HepG2 (cell line): ENCODE results near the gene DNAJB2. TPM values are rescaled to one million over a fixed set of nuclear protein-coding genes. Genes with fewer than 3 reads are reported as not detected.

Experiments used
- DR1 ChIP-seq: sonication (generic); formaldehyde crosslinking; IDR thresholded peaks from 2 replicates; pipeline ENCODE4 v1.8.0; 2021; ENCODE audit warnings: mild to moderate bottlenecking, missing genetic modification reagents, inconsistent platforms
- GFI1 ChIP-seq: sonication (generic); formaldehyde crosslinking; IDR thresholded peaks from 2 replicates; pipeline ENCODE4 v1.5.0; 2020; ENCODE audit warnings: missing genetic modification reagents, mild to moderate bottlenecking, borderline replicate concordance
- GPN1 ChIP-seq: sonication (generic); formaldehyde crosslinking; IDR thresholded peaks from 2 replicates; pipeline ENCODE4 v1.5.1; 2020; ENCODE audit warnings: missing genetic modification reagents, borderline replicate concordance
- HNF1B ChIP-seq: sonication (generic); formaldehyde crosslinking; IDR thresholded peaks from 2 replicates; pipeline ENCODE4 v1.5.1; 2020; ENCODE audit warnings: mild to moderate bottlenecking, moderate library complexity, missing genetic modification reagents
- MBNL3 ChIP-seq: fragments of 250-450 bp; sonication (Bioruptor Pico); conservative IDR thresholded peaks from 2 replicates; pipeline ENCODE4 v1.8.0; 2022; ENCODE audit warnings: mild to moderate bottlenecking, inconsistent platforms
- MED13 ChIP-seq: sonication (generic); formaldehyde crosslinking; IDR thresholded peaks from 2 replicates; pipeline ENCODE4 v1.5.0; 2020; ENCODE audit warnings: missing genetic modification reagents
- MXD4 ChIP-seq: IDR thresholded peaks from 2 replicates; pipeline ENCODE4 v1.6.1; 2016; ENCODE audit warnings: mild to moderate bottlenecking, missing biosample characterization, missing genetic modification reagents
- MXI1 ChIP-seq: IDR thresholded peaks from 3 replicates; pipeline ENCODE4 v1.6.1; 2012; ENCODE audit warnings: low read depth, low read length, inconsistent platforms, borderline replicate concordance
- MZF1 ChIP-seq: sonication (generic); formaldehyde crosslinking; IDR thresholded peaks from 2 replicates; pipeline ENCODE4 v1.8.1; 2023; ENCODE audit warnings: mild to moderate bottlenecking, missing genetic modification reagents, borderline replicate concordance
- SNAPC2 ChIP-seq: sonication (generic); formaldehyde crosslinking; IDR thresholded peaks from 2 replicates; pipeline ENCODE4 v1.8.1; 2022; ENCODE audit warnings: mild to moderate bottlenecking, missing genetic modification reagents
- SP5 ChIP-seq: IDR thresholded peaks from 2 replicates; pipeline ENCODE4 v1.6.1; 2016; ENCODE audit warnings: low read depth, borderline replicate concordance
- TAF1 ChIP-seq: sonication (generic); formaldehyde crosslinking; IDR thresholded peaks from 2 replicates; pipeline ENCODE4 v1.4.0; 2020; ENCODE audit warnings: missing genetic modification reagents
- ZBTB3 ChIP-seq: sonication (generic); formaldehyde crosslinking; IDR thresholded peaks from 2 replicates; pipeline ENCODE4 v1.4.0; 2020; ENCODE audit warnings: low read depth, mild to moderate bottlenecking, moderate library complexity, missing genetic modification reagents, borderline replicate concordance
- ZIK1 ChIP-seq: sonication (generic); formaldehyde crosslinking; IDR thresholded peaks from 2 replicates; pipeline ENCODE4 v1.5.0; 2020; ENCODE audit warnings: mild to moderate bottlenecking, low read depth, missing genetic modification reagents, borderline replicate concordance
- ZNF101 ChIP-seq: sonication (generic); formaldehyde crosslinking; IDR thresholded peaks from 2 replicates; pipeline ENCODE4 v1.4.0; 2020; ENCODE audit warnings: mild to moderate bottlenecking, low read depth, missing genetic modification reagents, borderline replicate concordance
- ZNF251 ChIP-seq: sonication (generic); formaldehyde crosslinking; IDR thresholded peaks from 2 replicates; pipeline ENCODE4 v1.9.0; 2021; ENCODE audit warnings: mild to moderate bottlenecking, missing genetic modification reagents
- ZNF253 ChIP-seq: sonication (generic); formaldehyde crosslinking; IDR thresholded peaks from 2 replicates; pipeline ENCODE4 v1.8.0; 2022; ENCODE audit warnings: mild to moderate bottlenecking, missing genetic modification reagents, borderline replicate concordance
- ZNF564 ChIP-seq: sonication (generic); formaldehyde crosslinking; IDR thresholded peaks from 2 replicates; pipeline ENCODE4 v1.8.1; 2023; ENCODE audit warnings: mild to moderate bottlenecking, missing genetic modification reagents
- ZNF766 ChIP-seq: sonication (generic); formaldehyde crosslinking; IDR thresholded peaks from 2 replicates; pipeline ENCODE4 v1.5.0; 2020; ENCODE audit warnings: missing genetic modification reagents, borderline replicate concordance
- ZSCAN9 ChIP-seq: IDR thresholded peaks from 2 replicates; pipeline ENCODE4 v1.6.1; 2016; ENCODE audit warnings: borderline replicate concordance
- polyA plus RNA-seq, 8 experiments: library from polyadenylated mRNA; depleted of rRNA in 3 of 8; stranded (reverse) in 7 of 8; unstranded in 1 of 8; fragments of >200 nt; fragmentation: Illumina TruSeq in 4 of 8; extraction: Trizol in 4 of 8; gene quantifications; 2 replicates each; pipeline versions ENCODE4 v1.2.1 to v1.2.3, GENCODE V29; 2011 to 2016; ENCODE audit warnings: low read depth in 4 of 8, missing spikeins in 1 of 8, mixed read lengths in 1 of 8; ENCODE audit not compliant: insufficient read depth in 1 of 8
- total RNA-seq, 5 experiments: library from RNA; depleted of rRNA; stranded (reverse); fragments of >200 nt; fragmentation: Illumina TruSeq; extraction: Trizol; gene quantifications; 2 replicates each; pipeline ENCODE4 v1.2.3, GENCODE V29; 2016; ENCODE audit warnings: low read depth in 1 of 5
- TF ChIP-seq, protein P1 (sequence below): sonication (generic); formaldehyde crosslinking; IDR thresholded peaks from 2 replicates; pipeline ENCODE4 v1.4.0; 2020; ENCODE audit warnings: missing genetic modification reagents, borderline replicate concordance

Gene DNAJB2
- total and polyA plus RNA-seq, 2 of the 13 experiments (the other 11 are each of a cell fraction or from before 2014, with no cell fraction given): 21.3 to 31.1 TPM

DNA sequence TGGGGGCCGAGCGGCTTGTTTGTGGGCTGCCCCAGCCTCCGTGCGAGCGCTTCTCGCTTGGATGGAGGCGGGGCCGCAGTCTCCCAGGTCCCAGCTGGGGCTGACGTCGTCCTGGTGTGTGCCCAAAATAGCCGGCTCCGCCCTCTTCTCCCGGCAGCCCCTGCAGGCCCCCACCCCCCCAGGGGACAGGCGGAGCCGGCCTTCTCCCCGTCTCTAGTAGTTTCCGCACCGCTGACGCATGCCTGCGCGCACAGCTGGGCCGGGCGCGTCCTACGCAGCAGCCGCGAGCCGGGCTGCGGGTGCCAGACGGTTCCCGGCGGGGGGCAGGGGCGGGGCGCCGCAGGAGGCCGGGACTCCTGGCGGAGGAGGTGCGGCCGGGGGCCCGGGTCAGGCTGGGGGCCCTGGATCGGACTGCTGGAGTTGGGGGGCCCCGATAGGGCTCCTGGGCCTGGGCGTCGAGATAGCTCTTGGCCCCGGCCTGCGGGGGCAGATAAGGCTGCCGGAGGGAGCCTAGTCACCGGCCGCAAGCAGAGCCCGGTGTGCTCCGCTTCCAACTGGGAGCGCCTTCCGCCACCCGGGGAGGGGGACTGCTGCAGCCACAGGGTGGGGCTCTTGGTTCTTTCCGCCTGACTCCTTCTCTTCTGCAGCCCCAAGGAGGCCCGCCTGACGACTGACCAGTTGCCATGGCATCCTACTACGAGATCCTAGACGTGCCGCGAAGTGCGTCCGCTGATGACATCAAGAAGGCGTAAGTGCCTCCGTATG lies at the start of gene DNAJB2 (continued):
- peak; percentile 79 for TF ChIP-seq TAF1 (CRISPR knock-in tag)
- no peak for TF ChIP-seq MBNL3 (CRISPR knock-in tag)
- TF ChIP-seq, protein P1, sequence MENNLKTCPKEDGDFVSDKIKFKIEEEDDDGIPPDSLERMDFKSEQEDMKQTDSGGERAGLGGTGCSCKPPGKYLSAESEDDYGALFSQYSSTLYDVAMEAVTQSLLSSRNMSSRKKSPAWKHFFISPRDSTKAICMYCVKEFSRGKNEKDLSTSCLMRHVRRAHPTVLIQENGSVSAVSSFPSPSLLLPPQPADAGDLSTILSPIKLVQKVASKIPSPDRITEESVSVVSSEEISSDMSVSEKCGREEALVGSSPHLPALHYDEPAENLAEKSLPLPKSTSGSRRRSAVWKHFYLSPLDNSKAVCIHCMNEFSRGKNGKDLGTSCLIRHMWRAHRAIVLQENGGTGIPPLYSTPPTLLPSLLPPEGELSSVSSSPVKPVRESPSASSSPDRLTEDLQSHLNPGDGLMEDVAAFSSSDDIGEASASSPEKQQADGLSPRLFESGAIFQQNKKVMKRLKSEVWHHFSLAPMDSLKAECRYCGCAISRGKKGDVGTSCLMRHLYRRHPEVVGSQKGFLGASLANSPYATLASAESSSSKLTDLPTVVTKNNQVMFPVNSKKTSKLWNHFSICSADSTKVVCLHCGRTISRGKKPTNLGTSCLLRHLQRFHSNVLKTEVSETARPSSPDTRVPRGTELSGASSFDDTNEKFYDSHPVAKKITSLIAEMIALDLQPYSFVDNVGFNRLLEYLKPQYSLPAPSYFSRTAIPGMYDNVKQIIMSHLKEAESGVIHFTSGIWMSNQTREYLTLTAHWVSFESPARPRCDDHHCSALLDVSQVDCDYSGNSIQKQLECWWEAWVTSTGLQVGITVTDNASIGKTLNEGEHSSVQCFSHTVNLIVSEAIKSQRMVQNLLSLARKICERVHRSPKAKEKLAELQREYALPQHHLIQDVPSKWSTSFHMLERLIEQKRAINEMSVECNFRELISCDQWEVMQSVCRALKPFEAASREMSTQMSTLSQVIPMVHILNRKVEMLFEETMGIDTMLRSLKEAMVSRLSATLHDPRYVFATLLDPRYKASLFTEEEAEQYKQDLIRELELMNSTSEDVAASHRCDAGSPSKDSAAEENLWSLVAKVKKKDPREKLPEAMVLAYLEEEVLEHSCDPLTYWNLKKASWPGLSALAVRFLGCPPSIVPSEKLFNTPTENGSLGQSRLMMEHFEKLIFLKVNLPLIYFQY (CRISPR knock-in tag): peak; percentile 93; the same call in 1 of the 2 replicates
- TF ChIP-seq ZIK1 (CRISPR knock-in tag): peak; percentile 91; the same call in 1 of the 2 replicates
- peak; percentile 69 for TF ChIP-seq HNF1B
- no peak for TF ChIP-seq ZBTB3 (CRISPR knock-in tag)
- TF ChIP-seq ZNF253 (CRISPR knock-in tag): peak; percentile 72; the same call in 1 of the 2 replicates
- TF ChIP-seq MED13 (CRISPR knock-in tag): no peak
- peak; percentile 53; the same call in 1 of the 2 replicates for TF ChIP-seq GFI1
- no peak; the same call in 1 of the 2 replicates for TF ChIP-seq ZNF251 (CRISPR knock-in tag)
- TF ChIP-seq SNAPC2 (CRISPR knock-in tag): 0 out of 2 replicates have a peak, but pooled peaks have one; percentile 48
- TF ChIP-seq DR1 (CRISPR knock-in tag): peak; percentile 84
- TF ChIP-seq SP5: peak; percentile 96
- peak; percentile 92 for TF ChIP-seq MXD4
- no peak for TF ChIP-seq GPN1
- TF ChIP-seq MZF1: no peak
- peak; percentile 95; the same call in 2 of the 3 replicates for TF ChIP-seq MXI1
- TF ChIP-seq ZNF766 (CRISPR knock-in tag): peak; percentile 67; the same call in 1 of the 2 replicates
- no peak for TF ChIP-seq ZNF101 (CRISPR knock-in tag)
- TF ChIP-seq ZNF564 (CRISPR knock-in tag): peak; percentile 89
- TF ChIP-seq ZSCAN9: peak; percentile 82; the same call in 1 of the 2 replicates
